Measurements from ENCODE around the gene EPSTI1. TPM values are rescaled to one million over a fixed set of nuclear protein-coding genes. Genes with fewer than 3 reads are reported as not detected.

Gene EPSTI1
- total RNA-seq, 1 donor = 30.8 TPM

DNA sequence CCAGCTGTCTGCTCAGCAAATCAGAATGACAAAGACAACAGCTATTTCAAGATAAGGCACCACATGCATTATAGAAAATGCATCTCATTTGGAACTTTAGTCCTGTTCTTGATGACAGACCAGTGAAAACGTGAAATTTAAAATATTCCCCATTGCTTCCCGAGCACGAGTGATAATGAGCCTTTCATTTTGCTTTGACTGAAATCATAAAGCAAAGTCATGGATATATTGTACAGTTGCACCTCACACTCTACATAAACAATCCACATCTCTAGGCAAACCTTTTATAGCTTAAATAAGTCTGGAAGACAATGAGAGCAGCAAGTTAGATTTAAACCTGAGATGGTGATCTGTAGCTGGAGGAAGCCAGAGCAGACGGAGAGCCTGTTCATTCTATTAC lies 131.6 kb downstream of the EPSTI1 start:
- TF ChIP-seq CTCF (IDR thresholded peaks at IDR 0.05; ENCODE audit: extremely low read depth, low read depth, low read length) = no peak

GRCh38 chr13:42859760-42860159 lies 132.3 kb downstream of the EPSTI1 start:
- no peak for TF ChIP-seq CTCF (IDR thresholded peaks at IDR 0.05; ENCODE audit: extremely low read depth, low read depth, low read length)
- Histone ChIP-seq H3K36me3 (ENCODE audit: insufficient read depth, low read length) (no peaks in the 10 kb centered on the region), H3K4me3 (ENCODE audit: insufficient read depth, low read length) (no peak overlapping the region), H3K9me3 (ENCODE audit: low read depth, low read length) (no peaks in the 10 kb centered on the region), H2AFZ (ENCODE audit: low read length) (no peak overlapping the region), H3K27me3 (ENCODE audit: insufficient read depth, low read length) (no peaks in the 10 kb centered on the region), H3K4me1 (ENCODE audit: insufficient read depth, low read length) (no peaks in the 10 kb centered on the region), H4K20me1 (ENCODE audit: insufficient read depth, low read length) (no peaks in the 10 kb centered on the region), H3K4me2 (ENCODE audit: insufficient read depth, low read length) (no peak overlapping the region), H3K27ac (ENCODE audit: low read depth, low read length) (no peak overlapping the region), H3K79me2 (ENCODE audit: insufficient read depth, low read length) (no peaks in the 10 kb centered on the region)
- DNase-seq (ENCODE audit: insufficient read length, low spot score, missing footprints) = no peak

More for the DNA sequence above, 131.6 kb downstream of the EPSTI1 start:
- Histone ChIP-seq H3K27me3 (ENCODE audit: insufficient read depth, low read length) (no peaks in the 10 kb centered on the region), H3K36me3 (ENCODE audit: insufficient read depth, low read length) (no peaks in the 10 kb centered on the region), H3K4me2 (ENCODE audit: insufficient read depth, low read length) (no peak overlapping the region), H3K9me3 (ENCODE audit: low read depth, low read length) (no peaks in the 10 kb centered on the region), H4K20me1 (ENCODE audit: insufficient read depth, low read length) (no peaks in the 10 kb centered on the region), H3K4me1 (ENCODE audit: insufficient read depth, low read length) (no peaks in the 10 kb centered on the region), H3K4me3 (ENCODE audit: insufficient read depth, low read length) (no peak overlapping the region), H3K79me2 (ENCODE audit: insufficient read depth, low read length) (no peaks in the 10 kb centered on the region), H3K27ac (ENCODE audit: low read depth, low read length) (no peak overlapping the region), H2AFZ (ENCODE audit: low read length) (no peak overlapping the region)
- DNase-seq (ENCODE audit: insufficient read length, low spot score, missing footprints) = no peak

DNA sequence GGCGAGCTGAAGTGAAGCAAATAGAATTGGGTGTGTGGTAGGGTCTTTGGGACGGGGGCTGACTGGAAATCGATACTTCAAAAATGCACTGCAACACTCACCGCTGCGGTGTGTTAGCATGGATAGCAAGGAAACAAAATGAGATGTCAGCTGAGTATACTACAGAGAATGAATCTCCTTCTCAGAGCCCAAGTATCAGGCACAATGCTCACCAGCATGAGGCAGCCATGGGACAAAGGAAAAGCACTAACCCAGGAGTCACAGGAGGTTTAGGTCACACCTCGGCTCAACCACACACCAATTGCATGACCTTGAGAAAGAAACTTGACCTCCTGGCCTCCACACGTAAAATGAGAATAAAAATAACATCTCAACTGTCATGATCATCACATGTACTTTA lies 136.6 kb downstream of the EPSTI1 start:
- H3K79me2 ChIP-seq (ENCODE audit: insufficient read depth, low read length) = no peaks in the 10 kb centered on the region
- no peak overlapping the region for H2AFZ ChIP-seq (ENCODE audit: low read length)
- H3K4me2 ChIP-seq (ENCODE audit: insufficient read depth, low read length) = no peak overlapping the region

GRCh38 chr13:42852136-42852535 lies 139.9 kb downstream of the EPSTI1 start:
- Histone ChIP-seq H3K27me3 (ENCODE audit: insufficient read depth, low read length) (no peaks in the 10 kb centered on the region), H2AFZ (ENCODE audit: low read length) (no peak overlapping the region), H3K79me2 (ENCODE audit: insufficient read depth, low read length) (no peaks in the 10 kb centered on the region), H3K4me3 (ENCODE audit: insufficient read depth, low read length) (no peak overlapping the region), H3K27ac (ENCODE audit: low read depth, low read length) (no peak overlapping the region), H4K20me1 (ENCODE audit: insufficient read depth, low read length) (no peaks in the 10 kb centered on the region), H3K4me2 (ENCODE audit: insufficient read depth, low read length) (no peak overlapping the region), H3K4me1 (ENCODE audit: insufficient read depth, low read length) (peaks cover 14% of the 10 kb centered on the region), H3K36me3 (ENCODE audit: insufficient read depth, low read length) (no peaks in the 10 kb centered on the region), H3K9me3 (ENCODE audit: low read depth, low read length) (no peaks in the 10 kb centered on the region)
- no peak for TF ChIP-seq CTCF (IDR thresholded peaks at IDR 0.05; ENCODE audit: extremely low read depth, low read depth, low read length)
- DNase-seq (ENCODE audit: insufficient read length, low spot score, missing footprints) = peak; percentile 43

More for the DNA sequence above, 136.6 kb downstream of the EPSTI1 start:
- TF ChIP-seq CTCF (IDR thresholded peaks at IDR 0.05; ENCODE audit: extremely low read depth, low read depth, low read length) = no peak
- no peak overlapping the region for H3K27ac ChIP-seq (ENCODE audit: low read depth, low read length)
- no peaks in the 10 kb centered on the region for H3K9me3 ChIP-seq (ENCODE audit: low read depth, low read length)
- H4K20me1 ChIP-seq (ENCODE audit: insufficient read depth, low read length) = no peaks in the 10 kb centered on the region
- H3K27me3 ChIP-seq (ENCODE audit: insufficient read depth, low read length) = no peaks in the 10 kb centered on the region
- no peaks in the 10 kb centered on the region for H3K4me1 ChIP-seq (ENCODE audit: insufficient read depth, low read length)
- DNase-seq (ENCODE audit: insufficient read length, low spot score, missing footprints) = no peak
- H3K36me3 ChIP-seq (ENCODE audit: insufficient read depth, low read length) = no peaks in the 10 kb centered on the region
- no peak overlapping the region for H3K4me3 ChIP-seq (ENCODE audit: insufficient read depth, low read length)
